Measurements from ENCODE around the gene OR52K1.

- TF ChIP-seq EZH2phosphoT487 (IDR thresholded peaks at IDR 0.05; ENCODE audit: insufficient read depth, low read depth) (no peak), EZH2 (IDR thresholded peaks at IDR 0.05; ENCODE audit: insufficient read depth, poor library complexity, severe bottlenecking) (no peak)
These were observed 14.3 kb downstream of the OR52K1 start for GRCh38 chr11:4496557-4497248.

Data from GM23248 (cell line).